Activated CD8-positive, alpha-beta memory T cell treated with anti-CD3 and anti-CD28 coated beads, Interleukin-2, amount 50 U/mL, for 48 hours (primary cell): ENCODE results near the gene BIVM.
"Not testable (repeated sequence)": the region's sequence is repeated elsewhere in the genome, so short reads cannot be mapped to it uniquely, and the experiment has no call there.

Experiments used
- DNase-seq: peaks from one replicate; pipeline ENCODE4 v3.0.0-alpha.2; 2020

BIVM gene, protein sequence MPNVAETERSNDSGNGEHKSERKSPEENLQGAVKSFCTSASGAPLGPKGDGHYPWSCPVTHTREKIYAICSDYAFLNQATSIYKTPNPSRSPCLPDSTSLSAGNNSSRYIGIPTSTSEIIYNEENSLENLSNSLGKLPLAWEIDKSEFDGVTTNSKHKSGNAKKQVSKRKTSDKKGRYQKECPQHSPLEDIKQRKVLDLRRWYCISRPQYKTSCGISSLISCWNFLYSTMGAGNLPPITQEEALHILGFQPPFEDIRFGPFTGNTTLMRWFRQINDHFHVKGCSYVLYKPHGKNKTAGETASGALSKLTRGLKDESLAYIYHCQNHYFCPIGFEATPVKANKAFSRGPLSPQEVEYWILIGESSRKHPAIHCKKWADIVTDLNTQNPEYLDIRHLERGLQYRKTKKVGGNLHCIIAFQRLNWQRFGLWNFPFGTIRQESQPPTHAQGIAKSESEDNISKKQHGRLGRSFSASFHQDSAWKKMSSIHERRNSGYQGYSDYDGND

DNA sequence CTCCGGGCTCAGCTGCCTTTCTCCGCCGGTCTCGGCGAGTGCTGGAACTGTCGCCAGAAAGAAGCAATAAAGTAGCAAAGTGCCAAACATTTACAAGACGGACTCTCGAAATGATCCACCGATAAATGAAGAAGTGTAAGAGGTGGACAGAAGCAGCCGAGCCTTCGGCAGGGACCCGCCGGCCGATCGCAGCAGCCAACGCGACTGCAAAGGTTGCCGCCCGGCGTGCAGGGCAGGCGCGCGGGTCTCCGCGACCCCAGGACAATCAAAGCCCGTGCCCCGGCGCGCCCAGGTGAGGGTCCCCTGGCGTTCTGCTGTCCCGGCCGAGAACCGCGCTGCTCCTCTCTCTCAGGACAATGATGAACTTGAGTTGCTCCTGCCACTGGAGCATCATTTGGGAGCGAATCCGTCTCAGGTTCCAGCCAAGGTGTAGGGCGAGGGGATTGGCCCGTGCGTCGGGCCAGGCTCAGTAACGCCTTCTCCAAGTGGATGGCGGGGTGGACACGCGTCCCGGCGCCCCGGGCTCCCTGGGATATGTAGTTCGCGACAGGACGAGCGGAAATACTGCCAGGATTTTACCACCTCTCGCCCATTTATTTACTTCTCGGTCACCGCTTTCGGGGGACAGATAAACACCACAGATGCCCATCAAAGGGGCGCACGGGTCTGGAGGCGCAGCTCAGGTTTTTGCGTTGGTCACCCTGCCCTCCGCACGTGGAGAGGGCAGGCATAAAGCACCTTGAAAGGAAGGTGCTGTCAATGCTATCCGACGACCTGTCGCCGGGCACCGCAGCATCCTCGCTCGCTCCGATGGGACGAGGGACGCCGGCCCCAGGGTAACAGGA lies at the start of gene BIVM, which contains the start of gene POGLUT2:
TSS of gene BIVM (plus strand) at position 539 of the 845 bp plus-strand sequence. CDS start 8,149 bp downstream, outside the sequence.
TSS of gene POGLUT2 (minus strand) at position 396 of the 845 bp plus-strand sequence. CDS start at position 90, 306 bp downstream.
- DNase-seq = peak; percentile 91

DNA sequence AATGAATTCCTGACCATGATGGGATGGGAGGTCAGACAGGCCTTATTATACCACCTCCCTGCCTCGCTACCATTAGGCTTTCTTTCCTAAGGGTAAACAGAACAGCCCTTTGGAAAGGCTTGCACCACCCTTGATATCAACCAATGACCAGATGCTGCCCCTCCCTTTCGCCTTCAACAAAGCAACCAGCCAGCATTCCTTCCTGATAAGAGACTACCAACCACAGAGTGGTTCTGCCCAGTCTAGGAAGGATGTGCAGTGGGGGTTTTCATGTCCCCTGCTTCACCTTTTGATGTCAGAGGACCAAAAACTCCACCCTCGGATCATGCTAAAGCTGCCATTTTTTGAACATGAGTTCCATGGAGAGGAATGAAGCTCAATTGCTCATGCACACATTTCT lies 47.0 kb upstream of the BIVM start:
- DNase-seq = no peak

DNA sequence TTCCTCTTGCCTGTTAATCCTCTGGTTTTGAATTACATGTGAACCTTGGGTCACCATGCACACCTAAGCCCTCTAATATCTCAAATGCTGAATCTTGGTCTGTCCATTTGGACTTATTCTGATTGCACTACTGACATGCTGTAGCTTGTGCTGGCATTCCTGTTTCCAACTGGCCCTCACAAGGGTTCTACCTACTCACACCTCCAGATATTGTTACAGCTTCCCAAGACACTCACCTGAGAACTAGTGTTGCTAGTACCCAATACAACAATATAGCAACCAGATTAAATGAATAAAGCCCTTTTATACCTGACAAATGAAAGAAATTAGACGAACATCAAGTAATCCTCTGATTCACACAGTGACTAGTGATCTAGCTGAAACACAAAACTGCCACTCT lies 41.9 kb upstream of the BIVM start:
- no peak for DNase-seq

DNA sequence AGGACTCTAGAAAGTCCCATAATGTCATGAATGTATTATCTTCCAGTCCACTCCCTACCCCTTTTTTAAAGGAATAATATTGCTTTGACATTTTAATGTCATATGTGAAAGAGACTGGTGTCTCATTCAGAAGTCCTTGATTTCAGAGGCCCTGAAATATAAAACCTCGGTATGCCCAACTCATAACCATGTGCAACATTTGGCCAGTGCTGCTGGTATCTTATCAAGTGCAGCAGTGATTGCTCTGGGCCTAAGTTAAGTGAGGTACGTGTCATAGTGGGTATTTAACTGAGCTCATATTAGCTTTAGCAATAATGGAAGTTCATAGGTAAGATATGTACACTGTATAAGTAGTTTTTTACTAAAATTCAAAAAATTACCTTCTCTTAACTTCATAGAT lies 40.1 kb upstream of the BIVM start:
- DNase-seq = no peak

DNA sequence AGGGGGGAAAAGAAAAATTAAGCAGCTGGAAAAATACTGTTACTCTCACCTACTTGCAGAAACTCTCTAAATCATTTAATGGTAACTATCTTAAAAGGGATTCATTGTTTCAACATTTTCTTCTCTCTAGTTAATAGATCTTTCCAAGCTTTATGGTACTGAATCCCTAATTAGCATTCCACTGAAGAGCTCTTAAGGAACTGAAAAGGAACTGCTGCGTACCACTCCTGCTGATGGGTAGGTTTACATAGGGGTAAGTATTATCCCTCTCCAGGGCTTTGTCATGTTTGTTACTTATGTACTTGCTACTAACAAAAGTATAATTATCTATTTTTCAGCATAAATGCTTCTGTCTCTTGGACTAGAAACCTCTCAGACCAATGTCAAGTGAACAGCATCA lies 37.8 kb upstream of the BIVM start:
- DNase-seq = no peak

DNA sequence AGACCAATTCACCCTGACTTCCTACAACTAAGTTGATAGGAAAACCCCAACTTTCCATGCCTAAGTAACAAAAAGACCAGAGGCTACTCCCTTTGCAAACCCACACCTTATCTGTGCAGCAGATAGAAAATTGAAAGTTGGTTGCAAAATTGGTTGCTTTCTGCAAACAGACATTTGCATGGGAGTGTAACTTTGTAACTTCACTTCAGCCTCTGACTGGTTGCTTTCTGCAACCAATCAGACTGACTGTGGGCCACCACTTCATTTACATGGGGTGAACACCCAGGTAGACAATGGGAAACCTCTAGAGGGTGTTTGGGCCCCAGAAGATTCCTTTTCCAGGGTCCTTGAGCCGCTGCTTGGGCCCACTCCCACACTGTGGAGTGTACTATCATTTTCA lies 35.2 kb upstream of the BIVM start:
- DNase-seq = no peak

DNA sequence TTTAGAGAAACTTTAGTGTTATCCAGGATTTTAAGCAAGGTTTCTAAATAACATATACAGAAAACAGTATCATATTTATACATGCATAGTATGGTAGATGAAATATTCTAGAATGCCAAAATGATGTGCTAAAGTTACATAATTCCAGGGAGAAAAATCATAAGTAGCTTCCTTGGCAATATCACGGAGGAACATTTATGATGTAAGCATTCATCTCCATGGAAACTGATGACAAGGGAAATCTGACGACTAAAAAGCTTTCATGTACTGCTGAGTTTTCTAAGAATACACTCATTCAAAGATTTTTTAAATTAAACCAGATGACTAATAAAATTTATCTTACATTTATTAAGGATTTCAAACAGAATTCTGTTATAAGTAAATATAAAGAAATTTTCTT lies 30.0 kb upstream of the BIVM start:
- no peak for DNase-seq

DNA sequence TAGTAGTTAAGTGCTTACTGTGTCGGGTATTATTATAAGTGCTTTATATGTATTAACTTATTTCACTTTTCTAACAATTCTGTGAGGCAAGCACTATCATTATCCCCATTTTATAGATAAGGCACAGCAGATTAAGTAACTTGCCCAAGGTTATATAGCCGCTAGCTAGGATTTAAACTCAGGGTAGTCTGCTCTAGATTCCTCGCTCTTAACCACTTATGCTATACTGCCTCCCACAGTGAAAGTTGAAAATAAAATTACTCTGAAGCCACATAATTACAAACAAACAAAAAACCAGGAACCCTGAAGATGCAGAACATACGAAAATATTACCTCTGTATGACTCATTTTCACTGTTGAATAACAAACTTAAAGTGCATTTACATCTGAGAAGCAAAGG lies 29.2 kb upstream of the BIVM start:
- no peak for DNase-seq

DNA sequence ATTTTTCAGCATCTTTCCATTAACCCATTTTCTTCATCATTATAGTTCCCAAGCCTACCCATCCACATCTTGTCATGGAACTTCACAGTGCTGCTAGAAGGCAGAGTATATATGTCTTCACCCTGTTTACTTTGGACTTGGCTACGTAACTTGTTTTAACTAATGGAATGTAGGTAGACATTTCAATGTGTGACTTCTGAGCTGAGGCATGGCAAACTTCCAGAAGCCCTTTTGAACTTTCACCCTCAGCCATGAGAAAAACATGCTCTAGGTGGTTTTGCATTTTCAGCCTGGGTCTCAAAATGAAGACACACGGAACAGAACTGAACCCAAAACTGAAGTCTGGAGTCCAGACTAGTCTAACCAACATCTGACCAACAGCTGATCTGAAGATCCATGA lies 28.5 kb upstream of the BIVM start:
- DNase-seq = no peak

DNA sequence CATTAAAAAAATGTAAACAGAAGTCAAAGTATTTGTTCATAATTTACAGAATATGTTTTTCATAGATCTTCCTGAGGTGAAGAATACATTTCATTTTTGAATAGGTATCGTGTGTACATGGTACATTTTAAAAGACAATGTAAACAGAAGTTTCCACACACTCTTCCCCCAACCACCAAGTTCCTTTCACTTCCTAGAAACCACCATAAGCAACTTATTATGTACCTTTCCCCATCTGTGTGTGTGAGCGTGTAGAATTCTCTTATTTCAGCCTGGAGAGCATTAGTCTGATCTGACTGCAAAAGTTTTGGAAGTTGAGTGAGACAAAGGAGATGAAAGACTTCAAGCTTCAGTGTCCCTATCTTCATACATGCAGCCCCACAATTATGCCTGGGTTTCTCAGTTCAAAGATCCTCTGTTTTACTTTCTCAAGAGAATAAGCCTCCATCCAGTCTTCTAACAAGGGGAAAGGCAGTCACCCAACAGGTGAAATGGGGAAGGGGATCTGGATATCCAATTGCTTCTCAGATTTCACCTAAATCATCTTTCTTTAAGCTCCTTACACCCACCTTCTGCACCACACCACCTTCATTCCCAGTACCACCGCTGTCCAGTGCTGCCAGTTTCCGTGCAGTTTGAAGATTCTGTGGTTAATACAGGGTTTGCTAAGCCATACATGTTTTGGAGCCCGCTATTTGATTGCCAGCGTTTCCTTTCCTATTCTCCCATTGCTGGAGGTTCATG lies 27.4 kb upstream of the BIVM start:
- DNase-seq = no peak

DNA sequence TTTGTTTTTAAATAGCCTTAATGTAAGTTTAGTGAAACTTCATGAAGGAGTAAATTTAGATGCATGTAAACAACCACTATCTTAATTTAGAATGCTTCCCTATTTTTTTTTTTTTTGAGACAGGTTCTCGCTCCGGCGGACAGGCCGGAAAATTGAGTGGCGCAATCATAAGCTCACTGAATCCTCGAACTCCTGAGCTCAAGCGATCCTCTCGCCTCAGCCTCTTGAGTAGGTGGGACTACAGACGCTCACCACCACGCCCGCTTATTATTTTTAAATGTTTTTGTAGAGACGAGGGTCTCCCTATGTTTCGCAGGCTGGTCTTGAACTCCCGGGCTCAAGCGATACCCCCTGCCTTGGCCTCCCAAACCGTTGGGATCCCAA lies 26.9 kb upstream of the BIVM start:
- no peak for DNase-seq

DNA sequence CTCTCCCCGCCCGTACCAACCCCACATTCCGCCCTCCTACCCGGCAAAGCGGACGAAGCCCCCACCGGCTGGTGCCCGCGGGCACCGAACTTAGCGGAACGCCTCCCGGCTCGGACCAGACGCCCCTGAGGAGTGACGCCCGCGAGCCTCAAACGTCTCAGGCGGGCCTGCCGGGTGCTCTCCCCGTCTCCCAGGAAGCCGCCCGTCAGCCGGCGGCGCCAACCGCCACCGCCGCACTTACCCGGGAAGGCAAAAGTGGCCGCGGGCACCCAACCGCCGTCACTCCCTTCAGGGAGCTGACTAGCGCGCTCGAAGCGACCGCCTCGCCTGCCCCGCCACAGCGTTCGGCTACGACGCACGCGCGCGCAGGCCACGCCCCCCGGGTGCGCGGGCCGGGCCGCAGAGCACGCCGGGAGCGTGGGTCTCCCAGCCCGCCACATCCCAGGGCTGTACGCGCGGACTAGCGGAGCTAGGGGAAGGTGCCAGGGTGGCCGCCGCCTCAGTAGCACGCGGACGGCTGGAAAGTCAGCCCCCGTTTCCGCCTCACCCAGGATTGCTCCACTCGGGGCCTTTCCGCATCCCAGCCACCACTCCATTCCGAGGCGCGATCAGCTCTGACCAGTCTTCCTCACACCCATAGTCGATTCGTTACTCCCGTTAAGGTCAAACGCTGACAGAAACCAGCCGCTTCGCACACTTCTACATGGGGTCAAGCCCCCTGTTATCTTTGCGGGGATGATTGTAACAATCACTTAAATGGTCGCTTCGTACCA lies 25.3 kb upstream of the BIVM start, which contains the start of gene TEX30:
TSS of gene TEX30 (minus strand) at position 346 of the 773 bp plus-strand sequence. CDS start 3,760 bp downstream, outside the sequence.
- peak; percentile 93 for DNase-seq

DNA sequence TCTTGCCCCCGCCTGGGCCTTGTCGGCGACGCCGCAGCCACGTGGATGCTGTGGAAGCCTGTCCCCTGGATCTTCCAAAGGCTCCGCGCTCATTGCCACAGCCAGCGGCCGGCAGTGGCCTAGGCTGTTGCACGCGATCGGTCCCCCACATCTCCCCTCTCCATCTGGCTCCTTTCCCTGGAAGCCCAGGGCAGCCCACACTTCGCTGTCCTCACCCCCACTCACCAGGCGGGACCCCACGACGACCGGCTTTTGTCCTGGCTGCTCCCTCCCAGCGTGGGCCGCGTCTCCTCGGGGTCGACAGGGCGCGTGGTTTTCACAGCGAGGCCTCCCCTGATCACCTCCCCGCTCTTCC lies 24.7 kb upstream of the BIVM start:
- DNase-seq = no peak

DNA sequence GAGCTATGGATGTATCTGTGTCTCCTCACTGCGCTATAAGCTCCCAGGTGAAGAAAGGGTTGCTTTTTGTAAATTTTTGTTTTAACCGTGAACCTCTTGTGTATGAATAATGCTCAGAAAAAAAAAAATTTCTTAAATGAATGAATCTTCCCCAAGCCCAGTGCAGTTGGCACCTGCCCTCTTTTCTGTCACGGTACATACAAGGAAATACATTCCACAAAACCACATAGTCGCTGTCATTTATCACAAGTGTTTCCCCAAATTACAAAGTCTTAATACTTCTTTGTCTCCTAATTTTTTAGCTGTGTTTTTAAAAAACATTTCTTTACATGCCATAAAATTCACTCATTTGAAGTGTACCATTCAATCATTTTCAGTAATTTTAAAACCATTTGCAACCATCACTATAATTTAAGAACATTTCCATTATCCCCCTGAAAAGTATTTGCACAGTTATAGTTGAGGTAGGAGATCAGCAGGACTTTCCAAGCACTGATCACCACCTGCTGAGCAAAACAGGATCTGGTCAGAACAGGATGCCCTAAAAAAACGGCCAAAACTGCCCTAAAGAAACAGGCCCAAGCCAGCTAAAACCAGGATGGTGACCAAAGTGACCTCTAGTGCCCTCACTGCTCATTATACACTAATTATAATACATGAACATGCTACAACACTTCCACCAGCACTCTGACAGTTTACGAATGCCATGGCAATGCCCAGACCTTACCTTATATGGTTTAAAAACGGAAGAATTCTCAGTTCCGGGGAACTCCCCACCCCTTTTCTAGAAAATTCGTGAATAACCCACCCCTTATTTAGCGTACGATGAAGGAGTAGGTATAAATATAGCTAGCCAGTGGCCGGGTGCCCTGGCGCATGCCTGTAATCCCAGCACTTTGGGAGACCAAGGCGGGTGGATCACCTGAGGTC lies 24.1 kb upstream of the BIVM start:
- no peak for DNase-seq

DNA sequence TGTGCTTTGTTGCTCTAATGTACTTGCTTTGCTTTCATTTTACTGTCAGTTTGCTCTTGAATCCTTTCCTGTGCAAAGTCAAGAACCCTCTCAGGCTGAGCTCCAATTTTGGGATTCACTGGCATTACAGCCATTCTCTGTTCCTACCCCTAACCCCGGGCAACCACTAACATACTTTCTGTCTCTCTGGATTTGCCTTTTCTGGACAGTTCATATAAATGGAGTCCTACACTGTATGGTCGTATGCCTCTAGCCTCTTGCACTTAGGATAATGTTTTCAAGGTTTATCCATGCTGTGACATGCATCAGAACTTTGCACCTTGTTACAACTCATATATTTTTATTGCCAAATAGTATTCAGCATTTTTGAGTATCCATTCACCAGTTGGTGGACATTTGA lies 22.6 kb upstream of the BIVM start:
- no peak for DNase-seq

DNA sequence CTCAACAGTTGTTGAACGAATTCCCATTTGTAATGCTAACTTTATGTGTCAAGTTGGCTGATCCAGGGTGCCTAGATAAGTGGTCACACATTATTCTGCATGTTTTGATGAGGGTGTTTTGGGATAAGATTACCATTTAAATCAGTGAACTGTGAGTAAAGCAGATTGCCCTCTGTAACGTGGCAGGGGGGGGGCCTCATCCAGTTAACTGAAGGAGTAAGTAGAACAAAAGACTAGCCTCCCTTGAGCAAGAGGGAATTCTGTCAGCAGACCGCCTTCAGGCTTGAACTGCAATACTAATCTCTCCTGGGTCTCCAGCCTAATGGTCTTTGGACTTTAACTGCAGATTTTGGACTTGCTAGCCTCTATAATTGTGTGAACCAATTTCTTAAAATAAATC lies 21.2 kb upstream of the BIVM start:
- DNase-seq = no peak

DNA sequence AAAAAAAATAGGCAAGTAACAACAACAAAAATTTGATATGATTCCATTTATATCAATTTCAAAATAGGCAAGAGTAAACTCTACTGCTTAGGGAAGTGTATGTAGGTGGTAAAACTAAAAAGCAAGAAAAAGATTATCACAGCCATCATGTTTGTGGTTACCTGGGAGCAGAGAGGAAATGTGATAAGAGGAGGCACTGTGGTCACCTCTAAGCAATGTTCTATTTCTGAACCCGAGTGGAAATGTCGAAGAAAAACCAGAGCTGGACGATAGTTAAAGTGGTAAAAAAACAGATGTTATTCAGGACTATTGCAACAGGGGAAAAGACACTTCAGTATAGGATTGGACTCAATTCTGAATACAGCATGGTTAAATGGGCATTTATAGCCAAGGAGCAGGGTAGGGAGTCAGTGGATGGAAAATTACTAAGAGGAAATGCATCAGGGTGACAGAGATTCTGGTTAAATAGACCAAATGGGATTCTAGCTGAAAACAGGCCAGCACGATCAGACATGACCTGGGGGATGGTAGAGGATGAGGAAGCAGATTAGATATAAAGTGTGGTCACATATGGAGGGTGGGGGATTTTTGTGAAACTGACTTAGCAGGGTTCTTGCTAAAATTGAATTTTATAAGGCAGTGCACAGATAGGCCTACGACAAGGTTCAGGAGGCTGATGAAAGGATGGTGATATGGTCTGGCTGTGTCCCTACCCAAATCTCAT lies 19.3 kb upstream of the BIVM start:
- DNase-seq = no peak

DNA sequence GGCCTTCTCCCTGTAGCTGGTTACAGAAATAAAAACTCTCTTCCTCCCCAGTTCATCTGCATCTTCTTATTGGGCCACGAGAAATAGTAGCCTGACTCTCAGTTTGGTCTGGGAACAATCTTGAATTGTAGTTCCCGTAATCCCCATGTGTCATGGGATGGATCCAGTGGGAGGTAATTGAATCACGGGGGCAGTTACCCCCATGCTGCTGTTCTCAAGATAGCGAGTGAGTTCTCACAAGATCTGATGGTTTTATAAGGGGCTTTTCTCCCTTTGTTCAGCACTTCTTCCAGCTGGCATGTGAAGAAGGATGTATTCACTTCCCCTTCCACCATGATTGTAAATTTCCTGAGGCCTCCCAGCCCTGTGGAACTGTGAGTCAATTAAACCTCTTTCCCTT lies 18.3 kb upstream of the BIVM start:
- DNase-seq = not testable (repeated sequence)

DNA sequence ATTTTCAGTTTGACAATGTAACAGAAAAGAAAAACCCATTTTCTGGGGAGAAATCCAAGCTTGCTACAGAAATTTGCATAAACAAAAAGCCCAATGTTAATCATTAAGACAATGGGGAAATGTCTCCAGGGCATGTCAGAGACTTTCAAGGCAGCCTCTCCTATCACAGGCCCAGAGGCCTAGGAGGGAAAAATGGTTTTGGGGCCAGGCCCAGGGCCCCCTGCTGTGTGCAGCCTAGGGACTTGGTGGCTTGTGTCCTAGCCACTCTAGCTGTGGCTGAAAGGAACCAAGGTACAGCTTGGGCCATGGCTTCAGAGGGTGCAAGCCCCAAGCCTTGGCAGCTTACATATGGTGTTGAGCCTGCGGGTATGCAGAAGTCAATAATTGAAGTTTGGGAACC lies 17.3 kb upstream of the BIVM start:
- DNase-seq = no peak

DNA sequence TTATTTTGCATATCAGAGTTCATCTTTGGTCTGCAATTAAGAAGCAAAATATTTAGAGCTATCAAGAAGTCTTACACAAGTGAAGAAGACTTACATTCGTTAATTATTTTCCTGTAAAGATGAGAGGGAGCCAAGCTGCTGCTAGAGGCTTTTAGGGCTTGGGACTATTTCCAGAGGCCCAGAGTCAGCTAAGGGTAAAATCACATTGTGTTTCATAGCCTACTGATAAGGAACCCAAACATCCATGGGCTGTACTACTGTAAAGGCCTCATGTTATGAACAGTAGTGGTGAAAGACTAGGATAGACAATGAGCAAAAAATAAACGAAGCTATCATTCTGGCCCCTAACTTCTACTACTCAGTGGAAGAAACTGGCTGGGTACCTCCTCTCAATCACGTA lies 14.4 kb upstream of the BIVM start:
- DNase-seq = no peak
